Subcutaneous abdominal adipose tissue (tissue), 5 donors: ENCODE data around the gene TGM2.

Experiments used
- H3K27ac ChIP-seq: one replicate; pipeline ENCODE4 v1.7.0; 2013; ENCODE audit warnings: low read depth, mild to moderate bottlenecking, inconsistent platforms, low read length, moderate library complexity
- H3K27me3 ChIP-seq, 5 donors: one replicate each; pipeline ENCODE4 v1.7.0; 2013; ENCODE audit warnings: low read length in 5 of 5, inconsistent platforms in 1 of 5; ENCODE audit not compliant: control insufficient read depth in 5 of 5, insufficient read depth in 4 of 5
- H3K36me3 ChIP-seq, 5 donors: one replicate each; pipeline ENCODE4 v1.7.0; 2013; ENCODE audit warnings: low read length in 5 of 5; ENCODE audit not compliant: control insufficient read depth in 5 of 5, insufficient read depth in 5 of 5
- H3K4me1 ChIP-seq, 5 donors: one replicate each; pipeline ENCODE4 v1.7.0; 2013; ENCODE audit warnings: low read length in 5 of 5, mild to moderate bottlenecking in 3 of 5, moderate library complexity in 1 of 5; ENCODE audit not compliant: control insufficient read depth in 5 of 5, insufficient read depth in 5 of 5
- H3K4me3 ChIP-seq, 5 donors: one replicate each; pipeline ENCODE4 v1.7.0; 2013; ENCODE audit warnings: low read length in 5 of 5, low read depth in 1 of 5
- H3K9ac ChIP-seq, 5 donors: one replicate each; pipeline ENCODE4 v1.7.0; 2013; ENCODE audit warnings: low read length in 5 of 5, mild to moderate bottlenecking in 4 of 5, moderate library complexity in 3 of 5
- H3K9me3 ChIP-seq, 5 donors: one replicate each; pipeline ENCODE4 v1.7.0; 2013; ENCODE audit warnings: low read length in 5 of 5; ENCODE audit not compliant: control insufficient read depth in 5 of 5
- donor health status: healthy.
- donor health status: healthy.
- donor health status: healthy.
- donor health status: healthy.
- donor health status: healthy.

Gene TGM2

GRCh38 chr20:38164069-38164468 is 1.0 kb downstream of the TGM2 start:
- peak overlapping the region; percentile 9 for H3K27ac ChIP-seq
- H3K4me1 ChIP-seq, result peaks cover 2 to 52% (median 33%) of the 10 kb centered on the region in 5 donors

GRCh38 chr20:38162878-38163875 is 1.9 kb downstream of the TGM2 start:
- H3K4me1 ChIP-seq, result peaks cover under 1 to 50% (median 28%) of the 10 kb centered on the region in 5 donors
- H3K9ac ChIP-seq, result peak overlapping the region in 1 of 5 donors; percentile 21
- H3K4me3 ChIP-seq, result peak overlapping the region in 2 of 5 donors; percentile 62 to 76

More at GRCh38 chr20:38164069-38164468, 1.0 kb downstream of the TGM2 start:
- Histone ChIP-seq H3K4me3 (peak overlapping the region in 3 of 5 donors; percentile 40 to 76 (median 62)), H3K9me3 (no peaks in the 10 kb centered on the region), H3K9ac (peak overlapping the region in 1 of 5 donors; percentile 21), H3K36me3 (peaks cover 0 to 2% (median 0%) of the 10 kb centered on the region in 5 donors), H3K27me3 (no peaks in the 10 kb centered on the region)

GRCh38 chr20:38162149-38162548 is 2.9 kb downstream of the TGM2 start:
- Histone ChIP-seq H3K27ac (no peak overlapping the region), H3K27me3 (no peaks in the 10 kb centered on the region), H3K9ac (no peak overlapping the region), H3K36me3 (peaks cover 0 to 2% (median 0%) of the 10 kb centered on the region in 5 donors), H3K9me3 (no peaks in the 10 kb centered on the region), H3K4me3 (no peak overlapping the region), H3K4me1 (peaks cover 0 to 53% (median 24%) of the 10 kb centered on the region in 5 donors)

More at GRCh38 chr20:38162878-38163875, 1.9 kb downstream of the TGM2 start:
- peaks cover 0 to 2% (median 0%) of the 10 kb centered on the region in 5 donors for H3K36me3 ChIP-seq
- peak overlapping the region; percentile 9 for H3K27ac ChIP-seq
- no peaks in the 10 kb centered on the region for H3K9me3 ChIP-seq
- H3K27me3 ChIP-seq, result no peaks in the 10 kb centered on the region

- Histone ChIP-seq H3K36me3 (peaks cover 0 to 2% (median 0%) of the 10 kb centered on the region in 5 donors), H3K4me1 (peaks cover 0 to 60% (median 24%) of the 10 kb centered on the region in 5 donors), H3K27ac (no peak overlapping the region)
These were observed 3.7 kb downstream of the TGM2 start for GRCh38 chr20:38161412-38161774.

GRCh38 chr20:38159957-38160756 is 4.9 kb downstream of the TGM2 start:
- H3K4me3 ChIP-seq, result no peak overlapping the region
- H3K9ac ChIP-seq, result no peak overlapping the region
- peaks cover 0 to 2% (median 0%) of the 10 kb centered on the region in 5 donors for H3K36me3 ChIP-seq
- H3K27ac ChIP-seq, result no peak overlapping the region
- no peaks in the 10 kb centered on the region for H3K9me3 ChIP-seq
- no peaks in the 10 kb centered on the region for H3K27me3 ChIP-seq
- peaks cover 0 to 64% (median 17%) of the 10 kb centered on the region in 5 donors for H3K4me1 ChIP-seq

More at GRCh38 chr20:38161412-38161774, 3.7 kb downstream of the TGM2 start:
- no peaks in the 10 kb centered on the region for H3K9me3 ChIP-seq
- no peak overlapping the region for H3K4me3 ChIP-seq
- no peak overlapping the region for H3K9ac ChIP-seq
- no peaks in the 10 kb centered on the region for H3K27me3 ChIP-seq

GRCh38 chr20:38159566-38159956 is 5.5 kb downstream of the TGM2 start:
- peaks cover 0 to 2% (median 0%) of the 10 kb centered on the region in 5 donors for H3K36me3 ChIP-seq
- peaks cover 0 to 61% (median 12%) of the 10 kb centered on the region in 5 donors for H3K4me1 ChIP-seq
- no peak overlapping the region for H3K9ac ChIP-seq
- H3K27me3 ChIP-seq, result no peaks in the 10 kb centered on the region
- no peak overlapping the region for H3K4me3 ChIP-seq
- H3K9me3 ChIP-seq, result no peaks in the 10 kb centered on the region
- no peak overlapping the region for H3K27ac ChIP-seq

- Histone ChIP-seq H3K9ac (peak overlapping the region in 1 of 5 donors; percentile 71), H3K9me3 (no peaks in the 10 kb centered on the region), H3K27me3 (no peaks in the 10 kb centered on the region), H3K27ac (peak overlapping the region; percentile 72), H3K4me1 (peaks cover 0 to 60% (median 10%) of the 10 kb centered on the region in 5 donors), H3K36me3 (peaks cover 0 to 2% (median 0%) of the 10 kb centered on the region in 5 donors), H3K4me3 (no peak overlapping the region)
These were observed 6.2 kb downstream of the TGM2 start for GRCh38 chr20:38158701-38159351.

GRCh38 chr20:38157635-38158495 is 7.2 kb downstream of the TGM2 start:
- Histone ChIP-seq H3K4me1 (peaks cover 0 to 59% (median 11%) of the 10 kb centered on the region in 5 donors), H3K27ac (peak overlapping the region; percentile 72), H3K36me3 (peaks cover 0 to 2% (median 0%) of the 10 kb centered on the region in 5 donors), H3K9ac (peak overlapping the region in 2 of 5 donors; percentile 22 to 71), H3K9me3 (no peaks in the 10 kb centered on the region), H3K4me3 (no peak overlapping the region), H3K27me3 (no peaks in the 10 kb centered on the region)
